K562 (cell line): ENCODE data around the gene RNF224. TPM values are rescaled to one million over a fixed set of nuclear protein-coding genes. Genes with fewer than 3 reads are reported as not detected.
A peak's percentile ranks its signal among the peaks of the same experiment; 100 is the strongest.

Experiments used
- ARHGAP35 ChIP-seq: fragments of 450-650 bp; IDR thresholded peaks from 2 replicates; pipeline ENCODE4 v1.6.1; 2018; ENCODE audit not compliant: partially characterized antibody
- ATF7 ChIP-seq: fragments of 450-650 bp; IDR thresholded peaks from 2 replicates; pipeline ENCODE4 v1.7.1; 2014; ENCODE audit warnings: mild to moderate bottlenecking, moderate library complexity
- NR2C1 ChIP-seq, 2 experiments: fragments of 450-650 bp; IDR thresholded peaks; 2 replicates each; pipeline ENCODE4 v1.6.1; 2017; ENCODE audit warnings: mild to moderate bottlenecking in 2 of 2, antibody characterized with exemption in 1 of 2, inconsistent platforms in 1 of 2, missing compliant biosample characterization in 1 of 2, missing genetic modification characterization in 1 of 2
- POLR2G ChIP-seq: fragments of 200-400 bp; formaldehyde crosslinking; IDR thresholded peaks from 2 replicates; pipeline ENCODE4 v1.6.1; 2017; ENCODE audit warnings: low read depth, mild to moderate bottlenecking, antibody characterized with exemption, low read length, moderate library complexity
- TAF9B ChIP-seq: fragments of 450-650 bp; IDR thresholded peaks from 2 replicates; pipeline ENCODE4 v1.6.1; 2018; ENCODE audit warnings: mild to moderate bottlenecking; ENCODE audit not compliant: partially characterized antibody
- TCFL5 ChIP-seq: fragments of 250-450 bp; sonication (Bioruptor Pico); conservative IDR thresholded peaks from 2 replicates; pipeline ENCODE4 v1.6.1; 2021; ENCODE audit warnings: mild to moderate bottlenecking, moderate library complexity, matching md5 sums
- YY1 ChIP-seq, 3 experiments: IDR thresholded peaks; 2 replicates each; pipeline ENCODE4 v1.6.1; 2011; ENCODE audit warnings: low read length in 2 of 3, mild to moderate bottlenecking in 2 of 3, moderate library complexity in 2 of 3, borderline replicate concordance in 1 of 3, control low read depth in 1 of 3, low read depth in 1 of 3; ENCODE audit not compliant: insufficient read depth in 3 of 3, insufficient replicate concordance in 2 of 3, control insufficient read depth in 1 of 3, insufficient read length in 1 of 3; ENCODE audit errors: extremely low read depth in 1 of 3
- ZFP36 ChIP-seq: fragments of 150-350 bp; IDR thresholded peaks from 2 replicates; pipeline ENCODE4 v1.6.1; 2018; ENCODE audit warnings: low read length, low read depth; ENCODE audit not compliant: partially characterized antibody
- ZNF184 ChIP-seq: sonication (generic); formaldehyde crosslinking; IDR thresholded peaks from 2 replicates; pipeline ENCODE4 v1.5.0; 2020; ENCODE audit warnings: missing genetic modification reagents
- ZNF639 ChIP-seq, 2 experiments: fragments of 200-800 bp in 1 of 2; sonication (Bioruptor generic) in 1 of 2; sonication (generic) in 1 of 2; formaldehyde crosslinking in 1 of 2; IDR thresholded peaks in 1 of 2; conservative IDR thresholded peaks in 1 of 2; 2 replicates each; pipeline versions ENCODE4 v1.5.0 to v1.6.1; 2016 to 2020; ENCODE audit warnings: missing compliant biosample characterization in 1 of 2, missing genetic modification characterization in 1 of 2, missing genetic modification reagents in 1 of 2
- polyA plus RNA-seq, 8 experiments: library from polyadenylated mRNA; depleted of rRNA in 4 of 8; stranded (reverse) in 5 of 8; unstranded in 3 of 8; fragments of >200 nt; fragmentation: Nextera tagmentation in 2 of 8; fragmentation: Illumina TruSeq in 1 of 8; extraction: Ambion mirVana in 2 of 8; extraction: Trizol in 1 of 8; gene quantifications; 2 replicates each; pipeline versions ENCODE4 v1.2.1 to v1.2.3, GENCODE V29; 2011 to 2014; ENCODE audit warnings: inconsistent platforms in 1 of 8, missing spikeins in 1 of 8
- total RNA-seq, 7 experiments: library from RNA; depleted of rRNA in 6 of 7; stranded (reverse); fragments of >200 nt in 6 of 7; fragmentation: Illumina TruSeq in 2 of 7; extraction: Trizol in 2 of 7; gene quantifications; 2 replicates each; pipeline versions ENCODE4 v1.2.1 to v1.2.3, GENCODE V29; 2011 to 2021; ENCODE audit warnings: low replicate concordance in 1 of 7
- TF ChIP-seq, protein P1 (sequence below): fragments of 250-450 bp; sonication (Bioruptor Pico); IDR thresholded peaks from 2 replicates; pipeline ENCODE4 v1.4.0; 2020
- TF ChIP-seq, protein P2 (sequence below): fragments of 450-650 bp; IDR thresholded peaks from 2 replicates; pipeline ENCODE4 v1.6.1; 2016; ENCODE audit warnings: low read depth, mild to moderate bottlenecking, moderate library complexity
- TF ChIP-seq, protein P3 (sequence below): fragments of 450-650 bp; formaldehyde crosslinking; IDR thresholded peaks from 2 replicates; pipeline ENCODE4 v1.4.0; 2020; ENCODE audit warnings: mild to moderate bottlenecking, moderate library complexity
- TF ChIP-seq, protein P4 (sequence below), 2 experiments: IDR thresholded peaks; 2 replicates each; pipeline ENCODE4 v1.6.1; 2011; ENCODE audit warnings: borderline replicate concordance in 1 of 2, control low read depth in 1 of 2, low read depth in 1 of 2, low read length in 1 of 2, mild to moderate bottlenecking in 1 of 2, mixed read lengths in 1 of 2, moderate library complexity in 1 of 2; ENCODE audit not compliant: insufficient read depth in 1 of 2, insufficient read length in 1 of 2, poor library complexity in 1 of 2, severe bottlenecking in 1 of 2; ENCODE audit errors: extremely low read depth in 1 of 2

The RNF224 gene
- total and polyA plus RNA-seq, 9 of the 15 experiments (the other 6 are each of a cell fraction or from before 2014, with no cell fraction given) = not detected

GRCh38 chr9:137278061-137278701 lies 50.9 kb downstream of the RNF224 start (continued):
- TF ChIP-seq ZNF639 (CRISPR knock-in tag; conservative IDR thresholded peaks at IDR 0.05 in 1 of 2, IDR thresholded peaks at IDR 0.05 in 1 of 2) = peak in 1 of 2 experiments; percentile 22; a peak in 1 of 4 replicates
- TF ChIP-seq, protein P1, sequence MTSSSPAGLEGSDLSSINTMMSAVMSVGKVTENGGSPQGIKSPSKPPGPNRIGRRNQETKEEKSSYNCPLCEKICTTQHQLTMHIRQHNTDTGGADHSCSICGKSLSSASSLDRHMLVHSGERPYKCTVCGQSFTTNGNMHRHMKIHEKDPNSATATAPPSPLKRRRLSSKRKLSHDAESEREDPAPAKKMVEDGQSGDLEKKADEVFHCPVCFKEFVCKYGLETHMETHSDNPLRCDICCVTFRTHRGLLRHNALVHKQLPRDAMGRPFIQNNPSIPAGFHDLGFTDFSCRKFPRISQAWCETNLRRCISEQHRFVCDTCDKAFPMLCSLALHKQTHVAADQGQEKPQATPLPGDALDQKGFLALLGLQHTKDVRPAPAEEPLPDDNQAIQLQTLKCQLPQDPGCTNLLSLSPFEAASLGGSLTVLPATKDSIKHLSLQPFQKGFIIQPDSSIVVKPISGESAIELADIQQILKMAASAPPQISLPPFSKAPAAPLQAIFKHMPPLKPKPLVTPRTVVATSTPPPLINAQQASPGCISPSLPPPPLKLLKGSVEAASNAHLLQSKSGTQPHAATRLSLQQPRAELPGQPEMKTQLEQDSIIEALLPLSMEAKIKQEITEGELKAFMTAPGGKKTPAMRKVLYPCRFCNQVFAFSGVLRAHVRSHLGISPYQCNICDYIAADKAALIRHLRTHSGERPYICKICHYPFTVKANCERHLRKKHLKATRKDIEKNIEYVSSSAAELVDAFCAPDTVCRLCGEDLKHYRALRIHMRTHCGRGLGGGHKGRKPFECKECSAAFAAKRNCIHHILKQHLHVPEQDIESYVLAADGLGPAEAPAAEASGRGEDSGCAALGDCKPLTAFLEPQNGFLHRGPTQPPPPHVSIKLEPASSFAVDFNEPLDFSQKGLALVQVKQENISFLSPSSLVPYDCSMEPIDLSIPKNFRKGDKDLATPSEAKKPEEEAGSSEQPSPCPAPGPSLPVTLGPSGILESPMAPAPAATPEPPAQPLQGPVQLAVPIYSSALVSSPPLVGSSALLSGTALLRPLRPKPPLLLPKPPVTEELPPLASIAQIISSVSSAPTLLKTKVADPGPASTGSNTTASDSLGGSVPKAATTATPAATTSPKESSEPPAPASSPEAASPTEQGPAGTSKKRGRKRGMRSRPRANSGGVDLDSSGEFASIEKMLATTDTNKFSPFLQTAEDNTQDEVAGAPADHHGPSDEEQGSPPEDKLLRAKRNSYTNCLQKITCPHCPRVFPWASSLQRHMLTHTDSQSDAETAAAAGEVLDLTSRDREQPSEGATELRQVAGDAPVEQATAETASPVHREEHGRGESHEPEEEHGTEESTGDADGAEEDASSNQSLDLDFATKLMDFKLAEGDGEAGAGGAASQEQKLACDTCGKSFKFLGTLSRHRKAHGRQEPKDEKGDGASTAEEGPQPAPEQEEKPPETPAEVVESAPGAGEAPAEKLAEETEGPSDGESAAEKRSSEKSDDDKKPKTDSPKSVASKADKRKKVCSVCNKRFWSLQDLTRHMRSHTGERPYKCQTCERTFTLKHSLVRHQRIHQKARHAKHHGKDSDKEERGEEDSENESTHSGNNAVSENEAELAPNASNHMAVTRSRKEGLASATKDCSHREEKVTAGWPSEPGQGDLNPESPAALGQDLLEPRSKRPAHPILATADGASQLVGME = no peak
- no peak for TF ChIP-seq ATF7
- no peak for TF ChIP-seq NR2C1 (IDR thresholded peaks at IDR 0.05)
- TF ChIP-seq NR2C1 (tag; IDR thresholded peaks at IDR 0.05) = no peak
- TF ChIP-seq, protein P2, sequence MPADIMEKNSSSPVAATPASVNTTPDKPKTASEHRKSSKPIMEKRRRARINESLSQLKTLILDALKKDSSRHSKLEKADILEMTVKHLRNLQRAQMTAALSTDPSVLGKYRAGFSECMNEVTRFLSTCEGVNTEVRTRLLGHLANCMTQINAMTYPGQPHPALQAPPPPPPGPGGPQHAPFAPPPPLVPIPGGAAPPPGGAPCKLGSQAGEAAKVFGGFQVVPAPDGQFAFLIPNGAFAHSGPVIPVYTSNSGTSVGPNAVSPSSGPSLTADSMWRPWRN = no peak
- TF ChIP-seq ZFP36 = peak; percentile 90
- TF ChIP-seq YY1 (IDR thresholded peaks at IDR 0.05; ENCODE audit: borderline replicate concordance in 1 of 3, control insufficient read depth in 1 of 3, extremely low read depth in 1 of 3, insufficient read depth in 3 of 3, insufficient read length in 1 of 3, insufficient replicate concordance in 2 of 3, low read depth in 1 of 3, low read length in 2 of 3) = peak in 2 of 3 experiments; percentile 21 to 56
- no peak for TF ChIP-seq TCFL5
- TF ChIP-seq ZNF184 = no peak
- 0 out of 2 replicates have a peak, but pooled peaks have one; percentile 3 for TF ChIP-seq POLR2G
- TF ChIP-seq TAF9B = no peak
- TF ChIP-seq, protein P3, sequence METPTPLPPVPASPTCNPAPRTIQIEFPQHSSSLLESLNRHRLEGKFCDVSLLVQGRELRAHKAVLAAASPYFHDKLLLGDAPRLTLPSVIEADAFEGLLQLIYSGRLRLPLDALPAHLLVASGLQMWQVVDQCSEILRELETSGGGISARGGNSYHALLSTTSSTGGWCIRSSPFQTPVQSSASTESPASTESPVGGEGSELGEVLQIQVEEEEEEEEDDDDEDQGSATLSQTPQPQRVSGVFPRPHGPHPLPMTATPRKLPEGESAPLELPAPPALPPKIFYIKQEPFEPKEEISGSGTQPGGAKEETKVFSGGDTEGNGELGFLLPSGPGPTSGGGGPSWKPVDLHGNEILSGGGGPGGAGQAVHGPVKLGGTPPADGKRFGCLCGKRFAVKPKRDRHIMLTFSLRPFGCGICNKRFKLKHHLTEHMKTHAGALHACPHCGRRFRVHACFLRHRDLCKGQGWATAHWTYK (CRISPR knock-in tag) = no peak
- TF ChIP-seq, protein P4, sequence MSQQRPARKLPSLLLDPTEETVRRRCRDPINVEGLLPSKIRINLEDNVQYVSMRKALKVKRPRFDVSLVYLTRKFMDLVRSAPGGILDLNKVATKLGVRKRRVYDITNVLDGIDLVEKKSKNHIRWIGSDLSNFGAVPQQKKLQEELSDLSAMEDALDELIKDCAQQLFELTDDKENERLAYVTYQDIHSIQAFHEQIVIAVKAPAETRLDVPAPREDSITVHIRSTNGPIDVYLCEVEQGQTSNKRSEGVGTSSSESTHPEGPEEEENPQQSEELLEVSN (IDR thresholded peaks at IDR 0.05; ENCODE audit: borderline replicate concordance in 1 of 2, extremely low read depth in 1 of 2, insufficient read depth in 1 of 2, insufficient read length in 1 of 2, low read depth in 1 of 2, low read length in 1 of 2, poor library complexity in 1 of 2, severe bottlenecking in 1 of 2) = peak in 1 of 2 experiments; percentile 38
- no peak for TF ChIP-seq ARHGAP35
